Breast epithelium (tissue), 4 donors: ENCODE results near the gene ATP10D. TPM values are rescaled to one million over a fixed set of nuclear protein-coding genes. Genes with fewer than 3 reads are reported as not detected.

ENCODE experiments used
- DNase-seq, 2 donors: peaks; one replicate each; pipeline ENCODE4 v3.0.0-alpha.2; 2019; ENCODE audit warnings: low spot score in 2 of 2
- H3K27ac ChIP-seq, 2 donors: fragments of 200-600 bp; sonication (generic) in 1 of 2; one replicate each; pipeline ENCODE4 v1.5.1; 2016 to 2019; ENCODE audit warnings: mild to moderate bottlenecking in 1 of 2
- H3K27me3 ChIP-seq, 2 donors: fragments of 200-600 bp; sonication (generic) in 1 of 2; one replicate each; pipeline versions ENCODE4 v1.5.1 to v1.6.0; 2017 to 2019; ENCODE audit warnings: control low read depth in 1 of 2, mild to moderate bottlenecking in 1 of 2
- H3K36me3 ChIP-seq: fragments of 200-600 bp; one replicate; pipeline ENCODE4 v1.5.1; 2019
- H3K4me1 ChIP-seq, 2 donors: fragments of 200-600 bp; sonication (generic); one replicate each; pipeline ENCODE4 v1.5.1; 2016 to 2019; ENCODE audit warnings: control low read depth in 1 of 2
- H3K4me3 ChIP-seq, 3 donors: fragments of 200-600 bp; sonication (generic); 1 replicate in 2 of 3; 2 replicates in 1 of 3; pipeline ENCODE4 v1.5.1; 2016 to 2019; ENCODE audit warnings: mild to moderate bottlenecking in 3 of 3, moderate library complexity in 2 of 3
- H3K9me3 ChIP-seq, 2 donors: fragments of 200-600 bp; sonication (generic) in 1 of 2; one replicate each; pipeline ENCODE4 v1.5.1; 2016 to 2019; ENCODE audit warnings: control low read depth in 1 of 2
- POLR2A ChIP-seq: fragments of 450-650 bp; IDR thresholded peaks from one replicate; pipeline ENCODE4 v1.6.1; 2016; ENCODE audit warnings: antibody characterized with exemption, mild to moderate bottlenecking, moderate library complexity
- POLR2AphosphoS5 ChIP-seq, 3 donors: sonication (generic); formaldehyde crosslinking; IDR thresholded peaks; one replicate each; pipeline ENCODE4 v1.6.1; 2017; ENCODE audit warnings: antibody characterized with exemption in 3 of 3
- intact Hi-C: fragments of 100-400 bp; cut with DNase I; formaldehyde crosslinking; loops from one replicate; pipeline ENCODE4 v1.15.1; 2023; ENCODE audit warnings: low total_unique reads
- total RNA-seq, 3 donors: library from RNA; depleted of rRNA; stranded (reverse); fragments of >200 nt; gene quantifications; one replicate each; pipeline ENCODE4 v1.1.0, GENCODE V29; 2016
- TF ChIP-seq, protein P1 (sequence below), 3 donors: fragments of 450-650 bp; IDR thresholded peaks; one replicate each; pipeline ENCODE4 v1.5.1; 2016 to 2017; ENCODE audit warnings: antibody characterized with exemption in 3 of 3, mild to moderate bottlenecking in 3 of 3, moderate library complexity in 3 of 3

Gene ATP10D
- total RNA-seq, 3 donors from 2014 or later = 13.3 to 26.2 (median 15.7) TPM

DNA sequence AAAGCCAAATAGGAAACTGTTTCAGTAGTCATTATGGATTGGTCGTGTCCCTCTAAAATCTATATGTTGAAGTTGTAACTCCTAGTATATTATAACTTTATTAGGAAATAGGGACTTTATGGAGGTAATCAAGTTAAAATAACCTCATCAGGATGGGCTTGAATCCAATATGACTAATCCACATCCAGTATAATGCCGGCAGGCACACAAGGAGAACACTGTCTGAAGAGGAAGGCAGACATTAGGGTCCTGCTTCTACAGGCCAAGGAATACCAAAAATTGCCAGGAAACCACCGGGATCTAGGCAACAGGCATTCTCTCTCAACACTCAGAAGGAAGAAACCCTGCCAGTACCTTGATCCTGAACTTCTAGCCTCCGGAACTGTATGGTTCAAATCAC, 130.3 kb downstream of the ATP10D start:
- no peak for DNase-seq
- H3K9me3 ChIP-seq = no peaks in the 10 kb centered on the region
- intact Hi-C loops = no loop called here
- H3K4me3 ChIP-seq = no peak overlapping the region
- H3K27me3 ChIP-seq = no peaks in the 10 kb centered on the region
- no peak for TF ChIP-seq POLR2AphosphoS5 (IDR thresholded peaks at IDR 0.05)
- no peaks in the 10 kb centered on the region for H3K36me3 ChIP-seq
- H3K4me1 ChIP-seq = no peaks in the 10 kb centered on the region
- H3K27ac ChIP-seq = no peak overlapping the region

DNA sequence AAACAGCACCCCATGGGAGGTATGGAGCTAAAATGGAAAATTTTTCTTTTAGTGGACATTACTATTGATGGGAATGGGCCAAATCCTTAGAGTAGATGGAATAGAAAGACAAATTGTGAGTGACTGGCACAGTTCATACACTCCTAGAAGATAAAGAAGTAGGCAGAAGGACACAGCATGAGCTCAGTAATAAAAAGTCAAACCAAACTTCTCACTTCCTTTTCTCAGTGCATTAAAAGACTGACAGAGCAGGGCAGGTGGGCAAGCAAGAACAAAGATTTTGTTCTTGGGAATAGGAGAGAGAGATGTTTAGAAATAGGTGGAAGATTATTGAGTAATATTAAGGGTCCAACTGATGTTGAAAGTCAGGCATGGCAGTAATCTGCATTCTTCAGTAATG, 132.5 kb downstream of the ATP10D start:
- DNase-seq = no peak
- no peaks in the 10 kb centered on the region for H3K36me3 ChIP-seq
- intact Hi-C loops = no loop called here
- H3K27me3 ChIP-seq = no peaks in the 10 kb centered on the region
- H3K4me1 ChIP-seq = no peaks in the 10 kb centered on the region
- H3K27ac ChIP-seq = no peak overlapping the region
- H3K4me3 ChIP-seq = no peak overlapping the region
- TF ChIP-seq POLR2A = no peak
- TF ChIP-seq, protein P1, sequence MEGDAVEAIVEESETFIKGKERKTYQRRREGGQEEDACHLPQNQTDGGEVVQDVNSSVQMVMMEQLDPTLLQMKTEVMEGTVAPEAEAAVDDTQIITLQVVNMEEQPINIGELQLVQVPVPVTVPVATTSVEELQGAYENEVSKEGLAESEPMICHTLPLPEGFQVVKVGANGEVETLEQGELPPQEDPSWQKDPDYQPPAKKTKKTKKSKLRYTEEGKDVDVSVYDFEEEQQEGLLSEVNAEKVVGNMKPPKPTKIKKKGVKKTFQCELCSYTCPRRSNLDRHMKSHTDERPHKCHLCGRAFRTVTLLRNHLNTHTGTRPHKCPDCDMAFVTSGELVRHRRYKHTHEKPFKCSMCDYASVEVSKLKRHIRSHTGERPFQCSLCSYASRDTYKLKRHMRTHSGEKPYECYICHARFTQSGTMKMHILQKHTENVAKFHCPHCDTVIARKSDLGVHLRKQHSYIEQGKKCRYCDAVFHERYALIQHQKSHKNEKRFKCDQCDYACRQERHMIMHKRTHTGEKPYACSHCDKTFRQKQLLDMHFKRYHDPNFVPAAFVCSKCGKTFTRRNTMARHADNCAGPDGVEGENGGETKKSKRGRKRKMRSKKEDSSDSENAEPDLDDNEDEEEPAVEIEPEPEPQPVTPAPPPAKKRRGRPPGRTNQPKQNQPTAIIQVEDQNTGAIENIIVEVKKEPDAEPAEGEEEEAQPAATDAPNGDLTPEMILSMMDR (IDR thresholded peaks at IDR 0.05) = no peak
- TF ChIP-seq POLR2AphosphoS5 (IDR thresholded peaks at IDR 0.05) = no peak
- no peaks in the 10 kb centered on the region for H3K9me3 ChIP-seq

DNA sequence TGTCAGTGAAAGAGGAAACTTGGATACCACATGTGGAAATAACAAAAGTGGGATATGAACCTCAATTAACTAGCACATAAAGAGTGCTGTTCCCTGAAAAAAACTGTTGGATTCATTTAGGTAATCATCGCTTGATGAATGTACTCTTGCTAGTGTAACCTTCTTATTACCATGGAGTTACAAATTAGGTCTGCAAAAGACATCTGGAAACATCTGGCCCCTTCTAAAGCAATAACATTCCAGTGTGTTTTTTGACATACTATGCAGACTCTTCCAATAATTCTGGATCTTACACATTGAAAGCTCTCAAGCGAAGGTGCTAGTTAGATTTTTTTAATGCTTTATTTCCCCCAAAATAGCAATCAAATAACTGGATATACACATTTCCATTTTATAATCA, 134.6 kb downstream of the ATP10D start:
- Histone ChIP-seq H3K27ac (no peak overlapping the region), H3K4me1 (no peaks in the 10 kb centered on the region), H3K36me3 (no peaks in the 10 kb centered on the region), H3K4me3 (no peak overlapping the region), H3K27me3 (no peaks in the 10 kb centered on the region), H3K9me3 (no peaks in the 10 kb centered on the region)
- TF ChIP-seq POLR2AphosphoS5 (IDR thresholded peaks at IDR 0.05) = no peak
- TF ChIP-seq POLR2A = no peak
- TF ChIP-seq, protein P1 (IDR thresholded peaks at IDR 0.05) = no peak
- no peak for DNase-seq
- intact Hi-C loops = no loop called here

DNA sequence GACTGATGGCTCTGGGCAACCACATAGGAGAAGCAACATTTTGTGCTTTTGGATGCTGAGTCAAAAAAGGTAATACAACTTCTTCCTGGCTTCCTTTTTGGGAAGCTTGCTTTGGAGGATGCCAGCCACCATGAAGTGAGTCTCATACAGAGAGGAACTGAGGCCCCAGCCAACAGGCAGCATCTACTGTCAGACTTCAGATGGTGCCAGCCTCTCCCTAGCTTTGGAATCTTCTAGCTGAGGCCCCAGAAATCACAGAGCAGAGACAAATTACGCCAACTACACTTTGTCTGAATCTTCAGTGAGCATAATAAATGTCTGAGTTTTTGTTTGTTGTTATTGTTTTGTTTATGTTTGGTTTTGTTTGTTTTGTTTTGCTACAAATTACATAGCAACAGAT, 136.1 kb downstream of the ATP10D start:
- Histone ChIP-seq H3K36me3 (no peaks in the 10 kb centered on the region), H3K9me3 (no peaks in the 10 kb centered on the region), H3K27me3 (no peaks in the 10 kb centered on the region), H3K4me1 (no peaks in the 10 kb centered on the region), H3K27ac (no peak overlapping the region), H3K4me3 (no peak overlapping the region)
- no peak for TF ChIP-seq POLR2A
- TF ChIP-seq, protein P1 (IDR thresholded peaks at IDR 0.05) = no peak
- TF ChIP-seq POLR2AphosphoS5 (IDR thresholded peaks at IDR 0.05) = no peak
- DNase-seq = no peak
- intact Hi-C loops = no loop called here

DNA sequence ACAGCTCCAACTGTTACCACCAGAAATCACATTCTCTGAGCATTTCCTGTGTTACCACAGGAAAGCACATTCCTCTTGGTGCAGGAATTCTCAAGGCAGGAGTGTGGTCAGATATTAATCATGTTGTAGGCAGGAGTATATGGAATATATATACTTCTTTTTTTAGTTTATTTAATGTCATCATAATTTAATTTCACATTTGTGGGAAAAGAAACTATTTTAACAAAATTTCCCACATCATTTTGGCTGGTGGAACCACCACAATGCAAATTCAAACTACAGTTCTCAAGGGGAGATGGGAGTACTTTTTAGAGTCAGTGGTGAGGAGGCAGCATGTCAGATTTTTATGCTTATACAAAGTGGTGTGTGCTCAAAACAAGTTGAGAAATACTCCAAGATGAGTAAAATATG, 139.0 kb downstream of the ATP10D start:
- Histone ChIP-seq H3K4me1 (no peaks in the 10 kb centered on the region), H3K9me3 (no peaks in the 10 kb centered on the region), H3K27me3 (no peaks in the 10 kb centered on the region), H3K27ac (no peak overlapping the region), H3K4me3 (no peak overlapping the region), H3K36me3 (no peaks in the 10 kb centered on the region)
- intact Hi-C loops = no loop called here
- DNase-seq = no peak
- TF ChIP-seq POLR2AphosphoS5 (IDR thresholded peaks at IDR 0.05) (no peak), POLR2A (no peak)
- TF ChIP-seq, protein P1 (IDR thresholded peaks at IDR 0.05) = no peak

DNA sequence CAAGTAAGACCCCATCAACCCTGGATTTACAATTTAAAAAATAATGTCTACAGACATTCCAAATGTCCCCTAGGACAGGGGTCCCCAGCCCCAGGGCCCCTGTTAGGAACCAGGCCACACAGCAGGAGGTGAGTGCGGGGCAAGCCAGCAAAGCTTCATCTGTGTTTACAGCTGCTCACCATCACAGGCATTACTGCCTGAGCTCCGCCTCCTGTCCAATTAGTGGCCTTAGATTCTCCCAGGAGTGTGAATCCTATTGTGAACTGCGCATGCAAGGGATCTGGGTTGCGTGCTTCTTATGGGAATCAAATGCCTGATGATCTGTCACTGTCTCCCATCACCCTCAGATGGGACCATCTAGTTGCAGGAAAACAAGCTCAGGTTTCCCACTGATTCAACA, 146.1 kb downstream of the ATP10D start:
- intact Hi-C loops = no loop called here
- Histone ChIP-seq H3K36me3 (no peaks in the 10 kb centered on the region), H3K27ac (no peak overlapping the region), H3K4me1 (no peaks in the 10 kb centered on the region), H3K27me3 (no peaks in the 10 kb centered on the region), H3K4me3 (no peak overlapping the region), H3K9me3 (no peaks in the 10 kb centered on the region)
- DNase-seq = no peak
- TF ChIP-seq, protein P1 (IDR thresholded peaks at IDR 0.05) = no peak
- TF ChIP-seq POLR2AphosphoS5 (IDR thresholded peaks at IDR 0.05) (no peak), POLR2A (no peak)
